Nephron progenitor cell (in vitro differentiated cells): Measurements from ENCODE around the gene GALNT6.

ENCODE experiments used
- DNase-seq: peaks from one replicate; pipeline ENCODE4 v3.0.0; 2021
- H3K27ac Mint-ChIP-seq: 2 replicates; pipeline ENCODE4 v1.8.0; 2021; ENCODE audit warnings: mild to moderate bottlenecking, moderate library complexity, mixed read lengths
- H3K27me3 Mint-ChIP-seq: 2 replicates; pipeline ENCODE4 v1.8.0; 2021; ENCODE audit warnings: mild to moderate bottlenecking, low read depth, mixed read lengths; ENCODE audit not compliant: poor library complexity
- H3K36me3 Mint-ChIP-seq: 2 replicates; pipeline ENCODE4 v1.8.0; 2021; ENCODE audit warnings: low read depth, mixed read lengths
- H3K4me1 Mint-ChIP-seq: 2 replicates; pipeline ENCODE4 v1.8.0; 2021; ENCODE audit warnings: mixed read lengths
- H3K4me3 Mint-ChIP-seq: 2 replicates; pipeline ENCODE4 v1.8.0; 2021; ENCODE audit warnings: mild to moderate bottlenecking, moderate library complexity, mixed read lengths
- H3K9me3 Mint-ChIP-seq: 2 replicates; pipeline ENCODE4 v1.8.0; 2021; ENCODE audit warnings: mild to moderate bottlenecking, moderate library complexity, mixed read lengths
- CTCF ChIP-seq: fragments of 200-600 bp; sonication (generic); IDR thresholded peaks from 2 replicates; pipeline ENCODE4 v1.5.0; 2021; ENCODE audit warnings: antibody characterized with exemption

The GALNT6 gene

GRCh38 chr12:51430196-51430895, 39.1 kb upstream of the GALNT6 start:
- DNase-seq = no peak
- Mint-ChIP-seq H3K9me3 (peaks cover 3% of the 10 kb centered on the region), H3K4me3 (no peak overlapping the region), H3K27ac (no peak overlapping the region), H3K4me1 (no peaks in the 10 kb centered on the region), H3K36me3 (no peaks in the 10 kb centered on the region), H3K27me3 (peaks cover 22% of the 10 kb centered on the region)
- TF ChIP-seq CTCF = no peak

- Mint-ChIP-seq H3K36me3 (no peaks in the 10 kb centered on the region), H3K27me3 (peaks cover 25% of the 10 kb centered on the region), H3K4me3 (no peak overlapping the region), H3K4me1 (no peaks in the 10 kb centered on the region), H3K9me3 (peaks cover 3% of the 10 kb centered on the region), H3K27ac (no peak overlapping the region)
- DNase-seq = no peak
- TF ChIP-seq CTCF = no peak
Observed at GRCh38 chr12:51429700-51430099, 38.5 kb upstream of the GALNT6 start.

GRCh38 chr12:51428256-51428655, 37.0 kb upstream of the GALNT6 start:
- Mint-ChIP-seq H3K4me3 (no peak overlapping the region), H3K27ac (no peak overlapping the region), H3K27me3 (peaks cover 25% of the 10 kb centered on the region), H3K4me1 (peaks cover 9% of the 10 kb centered on the region), H3K36me3 (no peaks in the 10 kb centered on the region), H3K9me3 (peaks cover 3% of the 10 kb centered on the region)
- DNase-seq = no peak
- TF ChIP-seq CTCF = no peak

GRCh38 chr12:51424662-51425539, 33.7 kb upstream of the GALNT6 start, which contains the start of gene SLC4A8:
SLC4A8 (plus strand) TSS chr12:51424831; CDS start chr12:51424988, 157 bp downstream.
- Mint-ChIP-seq H3K4me1 (peaks cover 14% of the 10 kb centered on the region), H3K27ac (no peak within 1 kb of the TSS), H3K9me3 (no peaks in the 10 kb centered on the region), H3K4me3 (peak within 1 kb of the TSS; percentile 80), H3K36me3 (no peaks in the 10 kb centered on the region), H3K27me3 (peaks cover 26% of the 10 kb centered on the region)
- peak; percentile 98 for DNase-seq
- peak; percentile 76 for TF ChIP-seq CTCF

- Mint-ChIP-seq H3K36me3 (no peaks in the 10 kb centered on the region), H3K27ac (no peak overlapping the region), H3K4me3 (peak overlapping the region; percentile 23), H3K4me1 (peaks cover 20% of the 10 kb centered on the region), H3K9me3 (no peaks in the 10 kb centered on the region), H3K27me3 (peaks cover 23% of the 10 kb centered on the region)
- no peak for TF ChIP-seq CTCF
- no peak for DNase-seq
Observed at GRCh38 chr12:51424094-51424661, 33.0 kb upstream of the GALNT6 start.
